ENCODE measurements around the gene RDM1. TPM values are rescaled to one million over a fixed set of nuclear protein-coding genes. Genes with fewer than 3 reads are reported as not detected.

The RDM1 gene
- total RNA-seq, 1 experiment from 2014 or later, result 11.7 TPM

DNA sequence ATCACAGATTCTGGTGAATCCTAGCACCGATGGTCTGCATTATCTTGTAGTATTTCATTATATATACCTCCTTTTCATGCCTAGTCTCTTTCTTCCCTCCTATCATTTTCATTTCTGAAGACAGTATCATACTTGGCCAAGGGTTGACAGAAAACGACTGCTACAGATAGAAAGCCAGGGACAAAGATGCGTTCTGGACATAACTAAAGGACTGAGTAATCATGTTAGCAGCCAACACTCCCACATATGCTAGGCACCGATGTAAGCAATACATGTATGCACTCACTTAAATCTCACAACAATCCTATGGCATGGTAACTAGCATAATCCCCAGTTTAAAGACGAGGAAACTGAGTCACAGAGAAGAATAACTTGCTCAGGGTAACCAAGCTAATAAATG, 22.9 kb downstream of the RDM1 start (continued):
- TF ChIP-seq FOSL1 (IDR thresholded peaks at IDR 0.05; ENCODE audit: low read depth), result no peak
- TF ChIP-seq, protein P1, sequence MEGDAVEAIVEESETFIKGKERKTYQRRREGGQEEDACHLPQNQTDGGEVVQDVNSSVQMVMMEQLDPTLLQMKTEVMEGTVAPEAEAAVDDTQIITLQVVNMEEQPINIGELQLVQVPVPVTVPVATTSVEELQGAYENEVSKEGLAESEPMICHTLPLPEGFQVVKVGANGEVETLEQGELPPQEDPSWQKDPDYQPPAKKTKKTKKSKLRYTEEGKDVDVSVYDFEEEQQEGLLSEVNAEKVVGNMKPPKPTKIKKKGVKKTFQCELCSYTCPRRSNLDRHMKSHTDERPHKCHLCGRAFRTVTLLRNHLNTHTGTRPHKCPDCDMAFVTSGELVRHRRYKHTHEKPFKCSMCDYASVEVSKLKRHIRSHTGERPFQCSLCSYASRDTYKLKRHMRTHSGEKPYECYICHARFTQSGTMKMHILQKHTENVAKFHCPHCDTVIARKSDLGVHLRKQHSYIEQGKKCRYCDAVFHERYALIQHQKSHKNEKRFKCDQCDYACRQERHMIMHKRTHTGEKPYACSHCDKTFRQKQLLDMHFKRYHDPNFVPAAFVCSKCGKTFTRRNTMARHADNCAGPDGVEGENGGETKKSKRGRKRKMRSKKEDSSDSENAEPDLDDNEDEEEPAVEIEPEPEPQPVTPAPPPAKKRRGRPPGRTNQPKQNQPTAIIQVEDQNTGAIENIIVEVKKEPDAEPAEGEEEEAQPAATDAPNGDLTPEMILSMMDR (IDR thresholded peaks at IDR 0.05 in 2 of 3, conservative IDR thresholded peaks at IDR 0.05 in 1 of 3; ENCODE audit: borderline replicate concordance in 1 of 3, insufficient read depth in 1 of 3, low read depth in 2 of 3, low read length in 2 of 3), result no peak
- no peak for TF ChIP-seq ATF3 (IDR thresholded peaks at IDR 0.05)
- TF ChIP-seq ELF1 (IDR thresholded peaks at IDR 0.05; ENCODE audit: borderline replicate concordance, low read depth), result no peak

- CTCF ChIA-PET, result no interaction called here
- Histone ChIP-seq H2AFZ (ENCODE audit: low read depth, low read length, poor library complexity, severe bottlenecking) (no peak overlapping the region), H3K79me2 (ENCODE audit: insufficient read depth, low read length) (no peaks in the 10 kb centered on the region), H3K4me3 (replicated peaks in 1 of 2; ENCODE audit: low read depth in 1 of 2, low read length in 2 of 2) (no peak overlapping the region), H3K27ac (ENCODE audit: low read depth, low read length) (no peak overlapping the region), H4K20me1 (ENCODE audit: insufficient read depth) (no peaks in the 10 kb centered on the region), H3K36me3 (ENCODE audit: control insufficient read depth in 1 of 2, insufficient read depth in 2 of 2, low read length in 2 of 2) (no peaks in the 10 kb centered on the region), H3K4me2 (ENCODE audit: low read length) (no peak overlapping the region), H3K4me1 (ENCODE audit: control insufficient read depth in 1 of 2, insufficient read depth in 2 of 2, low read length in 2 of 2) (no peaks in the 10 kb centered on the region), H3K27me3 (ENCODE audit: insufficient read depth, low read length) (no peaks in the 10 kb centered on the region), H3K9me2 (ENCODE audit: insufficient read depth) (no peaks in the 10 kb centered on the region), H3K9me3 (ENCODE audit: control insufficient read depth in 1 of 2, insufficient read depth in 1 of 2, low read depth in 1 of 2, low read length in 2 of 2) (no peaks in the 10 kb centered on the region), H3K9ac (ENCODE audit: low read length) (no peak overlapping the region)
- TF ChIP-seq CEBPB (IDR thresholded peaks at IDR 0.05; ENCODE audit: low read depth) (no peak), SP1 (IDR thresholded peaks at IDR 0.05; ENCODE audit: low read depth) (no peak), YY1 (IDR thresholded peaks at IDR 0.05; ENCODE audit: extremely low read depth, insufficient replicate concordance, low read depth, low read length) (no peak)
- POLR2A ChIA-PET, result no interaction called here
- intact Hi-C loops (cut with micrococcal nuclease), result no loop called here
- RAD21 ChIA-PET (ENCODE audit: low non-redundant PET in 1 of 2, low total read pairs in 2 of 2, uncharacterized antibody in 2 of 2, unreplicated experiment in 2 of 2), result no interaction called here
- no TSS peak for BruUV-seq (replicated peaks)
- DNase-seq (ENCODE audit: low read depth, low spot score) (no peak), ATAC-seq (no peak)
Observed at GRCh38 chr17:35906926-35907637, 23.5 kb downstream of the RDM1 start.
